IgD-negative memory B cell (primary cell): ENCODE data around the gene GABPB2. TPM values are rescaled to one million over a fixed set of nuclear protein-coding genes. Genes with fewer than 3 reads are reported as not detected.
A peak's percentile ranks its signal among the peaks of the same experiment; 100 is the strongest.
"Not testable (repeated sequence)": the region's sequence is repeated elsewhere in the genome, so short reads cannot be mapped to it uniquely, and the experiment has no call there.

Source experiments
- H3K27ac Mint-ChIP-seq, 3 donors: one replicate each; pipeline ENCODE4 v1.8.0; 2020 to 2022; ENCODE audit warnings: mild to moderate bottlenecking in 3 of 3, mixed read lengths in 3 of 3, moderate library complexity in 1 of 3
- H3K27me3 Mint-ChIP-seq: one replicate; pipeline ENCODE4 v1.8.0; 2021; ENCODE audit warnings: mixed read lengths
- H3K36me3 Mint-ChIP-seq: one replicate; pipeline ENCODE4 v1.8.0; 2020; ENCODE audit warnings: mild to moderate bottlenecking, mixed read lengths
- H3K4me1 Mint-ChIP-seq, 3 donors: one replicate each; pipeline ENCODE4 v1.8.0; 2020 to 2022; ENCODE audit warnings: mixed read lengths in 3 of 3, mild to moderate bottlenecking in 1 of 3
- H3K4me3 Mint-ChIP-seq, 4 donors: one replicate each; pipeline ENCODE4 v1.8.0; 2020 to 2022; ENCODE audit warnings: mild to moderate bottlenecking in 4 of 4, mixed read lengths in 4 of 4, moderate library complexity in 3 of 4
- H3K9me3 Mint-ChIP-seq, 3 donors: one replicate each; pipeline ENCODE4 v1.8.0; 2020 to 2021; ENCODE audit warnings: mixed read lengths in 3 of 3, mild to moderate bottlenecking in 1 of 3
- polyA plus RNA-seq: library from polyadenylated mRNA; unstranded; fragments of 300-500 nt; fragmentation: Illumina TruSeq; gene quantifications from one replicate; pipeline ENCODE4 v1.2.3, GENCODE V29; 2021

GABPB2 gene
- polyA plus RNA-seq, 1 donor from 2014 or later, result 5.5 TPM

- peak overlapping the region; percentile 23 to 100 (median 96) for H3K27ac Mint-ChIP-seq
- H3K36me3 Mint-ChIP-seq, result peaks cover 4% of the 10 kb centered on the region
- H3K27me3 Mint-ChIP-seq, result no peaks in the 10 kb centered on the region
- H3K4me3 Mint-ChIP-seq, result peak overlapping the region in 2 of 4 donors; percentile 96 to 98
- no peaks in the 10 kb centered on the region for H3K9me3 Mint-ChIP-seq
- H3K4me1 Mint-ChIP-seq, result peaks cover 8 to 15% (median 11%) of the 10 kb centered on the region in 3 donors
These were observed 1.7 kb downstream of the GABPB2 start for GRCh38 chr1:151072224-151072623.

- no peak overlapping the region for H3K27ac Mint-ChIP-seq
- H3K9me3 Mint-ChIP-seq, result no peaks in the 10 kb centered on the region
- H3K4me1 Mint-ChIP-seq, result peaks cover 0 to 4% (median 0%) of the 10 kb centered on the region in 3 donors
- no peak overlapping the region for H3K4me3 Mint-ChIP-seq
- H3K36me3 Mint-ChIP-seq, result peaks cover 3% of the 10 kb centered on the region
- no peaks in the 10 kb centered on the region for H3K27me3 Mint-ChIP-seq
These were observed 15.5 kb downstream of the GABPB2 start for GRCh38 chr1:151085953-151086559.

- not testable (repeated sequence) for H3K4me1 Mint-ChIP-seq, H3K27me3 Mint-ChIP-seq, H3K27ac Mint-ChIP-seq, H3K4me3 Mint-ChIP-seq, H3K9me3 Mint-ChIP-seq, H3K36me3 Mint-ChIP-seq
These were observed 26.9 kb downstream of the GABPB2 start for GRCh38 chr1:151097426-151097825.

- Mint-ChIP-seq H3K9me3 (no peaks in the 10 kb centered on the region), H3K27ac (no peak overlapping the region), H3K4me3 (no peak overlapping the region), H3K27me3 (no peaks in the 10 kb centered on the region), H3K36me3 (peaks cover 4% of the 10 kb centered on the region), H3K4me1 (peaks cover 0 to 5% (median 4%) of the 10 kb centered on the region in 3 donors)
These were observed 27.6 kb downstream of the GABPB2 start for GRCh38 chr1:151098126-151098525.

- no peaks in the 10 kb centered on the region for H3K9me3 Mint-ChIP-seq
- H3K27me3 Mint-ChIP-seq, result no peaks in the 10 kb centered on the region
- H3K27ac Mint-ChIP-seq, result no peak overlapping the region
- no peaks in the 10 kb centered on the region for H3K36me3 Mint-ChIP-seq
- H3K4me3 Mint-ChIP-seq, result no peak overlapping the region
- H3K4me1 Mint-ChIP-seq, result peaks cover 0 to 3% (median 2%) of the 10 kb centered on the region in 3 donors
These were observed 34.1 kb downstream of the GABPB2 start for GRCh38 chr1:151104630-151105029.

- Mint-ChIP-seq H3K27me3 (no peaks in the 10 kb centered on the region), H3K36me3 (peaks cover 2% of the 10 kb centered on the region), H3K27ac (no peak overlapping the region), H3K4me3 (no peak overlapping the region), H3K4me1 (no peaks in the 10 kb centered on the region), H3K9me3 (no peaks in the 10 kb centered on the region)
These were observed 36.3 kb downstream of the GABPB2 start for GRCh38 chr1:151106894-151107293.

GRCh38 chr1:151108331-151108730, 37.8 kb downstream of the GABPB2 start:
- H3K9me3 Mint-ChIP-seq, result no peaks in the 10 kb centered on the region

GRCh38 chr1:151113877-151114276, 43.3 kb downstream of the GABPB2 start:
- Mint-ChIP-seq H3K4me3 (no peak overlapping the region), H3K27me3 (no peaks in the 10 kb centered on the region), H3K27ac (no peak overlapping the region), H3K9me3 (no peaks in the 10 kb centered on the region), H3K4me1 (no peaks in the 10 kb centered on the region), H3K36me3 (peaks cover 6% of the 10 kb centered on the region)

More at GRCh38 chr1:151108331-151108730, 37.8 kb downstream of the GABPB2 start:
- no peaks in the 10 kb centered on the region for H3K4me1 Mint-ChIP-seq
- H3K27me3 Mint-ChIP-seq, result no peaks in the 10 kb centered on the region
- peaks cover 3% of the 10 kb centered on the region for H3K36me3 Mint-ChIP-seq
- no peak overlapping the region for H3K27ac Mint-ChIP-seq
- H3K4me3 Mint-ChIP-seq, result no peak overlapping the region

GRCh38 chr1:151124763-151125403, 54.3 kb downstream of the GABPB2 start:
- no peak overlapping the region for H3K27ac Mint-ChIP-seq
- H3K4me3 Mint-ChIP-seq, result no peak overlapping the region
- H3K27me3 Mint-ChIP-seq, result no peaks in the 10 kb centered on the region
- no peaks in the 10 kb centered on the region for H3K9me3 Mint-ChIP-seq
- H3K36me3 Mint-ChIP-seq, result peaks cover 7% of the 10 kb centered on the region
- H3K4me1 Mint-ChIP-seq, result no peaks in the 10 kb centered on the region

- Mint-ChIP-seq H3K4me3 (no peak overlapping the region), H3K27ac (no peak overlapping the region), H3K27me3 (peaks cover 2% of the 10 kb centered on the region), H3K4me1 (peaks cover 1 to 6% (median 6%) of the 10 kb centered on the region in 3 donors), H3K9me3 (no peaks in the 10 kb centered on the region), H3K36me3 (peaks cover 2% of the 10 kb centered on the region)
These were observed 58.2 kb downstream of the GABPB2 start for GRCh38 chr1:151128800-151129199.

- H3K27ac Mint-ChIP-seq, result peak overlapping the region in 1 of 3 donors; percentile 55
- H3K9me3 Mint-ChIP-seq, result no peaks in the 10 kb centered on the region
- peaks cover 2% of the 10 kb centered on the region for H3K36me3 Mint-ChIP-seq
- H3K27me3 Mint-ChIP-seq, result peaks cover 2% of the 10 kb centered on the region
- peaks cover 1 to 6% (median 6%) of the 10 kb centered on the region in 3 donors for H3K4me1 Mint-ChIP-seq
- peak overlapping the region; percentile 69 to 92 (median 86) for H3K4me3 Mint-ChIP-seq
These were observed 60.5 kb downstream of the GABPB2 start for GRCh38 chr1:151130987-151131586.

- peak overlapping the region; percentile 69 to 92 (median 86) for H3K4me3 Mint-ChIP-seq
- H3K27ac Mint-ChIP-seq, result no peak overlapping the region
- H3K27me3 Mint-ChIP-seq, result peaks cover 2% of the 10 kb centered on the region
- H3K36me3 Mint-ChIP-seq, result no peaks in the 10 kb centered on the region
- H3K9me3 Mint-ChIP-seq, result no peaks in the 10 kb centered on the region
- peaks cover 1 to 6% (median 6%) of the 10 kb centered on the region in 3 donors for H3K4me1 Mint-ChIP-seq
These were observed 61.3 kb downstream of the GABPB2 start for GRCh38 chr1:151131701-151132334.

- Mint-ChIP-seq H3K27me3 (peaks cover 2% of the 10 kb centered on the region), H3K4me3 (no peak overlapping the region), H3K9me3 (no peaks in the 10 kb centered on the region), H3K36me3 (no peaks in the 10 kb centered on the region), H3K27ac (no peak overlapping the region), H3K4me1 (peaks cover 1 to 6% (median 6%) of the 10 kb centered on the region in 3 donors)
These were observed 61.9 kb downstream of the GABPB2 start for GRCh38 chr1:151132335-151133017.

- H3K27me3 Mint-ChIP-seq, result peaks cover 2% of the 10 kb centered on the region
- H3K9me3 Mint-ChIP-seq, result no peaks in the 10 kb centered on the region
- peaks cover 1 to 6% (median 6%) of the 10 kb centered on the region in 3 donors for H3K4me1 Mint-ChIP-seq
- H3K4me3 Mint-ChIP-seq, result no peak overlapping the region
- H3K27ac Mint-ChIP-seq, result no peak overlapping the region
- H3K36me3 Mint-ChIP-seq, result no peaks in the 10 kb centered on the region
These were observed 62.7 kb downstream of the GABPB2 start for GRCh38 chr1:151133018-151133806.
